CD4-positive, alpha-beta T cell (primary cell): ENCODE data around the gene MCL1. TPM values are rescaled to one million over a fixed set of nuclear protein-coding genes. Genes with fewer than 3 reads are reported as not detected.

Source experiments
- ATAC-seq: fragments of 200-7000 bp; cut with Tn5 transposase; one replicate; pipeline ENCODE4 v1.10.0; 2022; ENCODE audit warnings: mild to moderate bottlenecking; ENCODE audit not compliant: poor library complexity
- CTCF ChIA-PET: fragments of 350-600 bp; sonication (Branson Sonifier 250); formaldehyde crosslinking; loops from one replicate; lab custom pipeline; 2021; ENCODE audit warnings: antibody characterized with exemption, inconsistent platforms; lab: Charles Lee
- POLR2A ChIA-PET: fragments of 350-600 bp; sonication (Branson Sonifier 250); formaldehyde crosslinking; loops from one replicate; lab custom pipeline; 2021; ENCODE audit warnings: antibody characterized with exemption, inconsistent platforms; lab: Charles Lee
- DNase-seq, 14 experiments: peaks; one replicate each; pipeline ENCODE4 v3.0.0-alpha.2; 2013 to 2020; ENCODE audit warnings: mixed read lengths in 2 of 14
- H3K27ac ChIP-seq, 2 donors: one replicate each; pipeline versions ENCODE4 v1.5.1 to v1.7.0; 2013; ENCODE audit warnings: low read length in 2 of 2, low read depth in 1 of 2, mild to moderate bottlenecking in 1 of 2
- H3K27me3 ChIP-seq, 2 experiments: 1 replicate in 1 of 2; 2 replicates in 1 of 2; pipeline versions ENCODE4 v1.6.1 to v1.7.0; 2013; ENCODE audit warnings: low read length in 2 of 2, control low read depth in 1 of 2, mild to moderate bottlenecking in 1 of 2, moderate library complexity in 1 of 2; ENCODE audit not compliant: insufficient read depth in 2 of 2, control insufficient read depth in 1 of 2
- H3K36me3 ChIP-seq: one replicate; pipeline ENCODE4 v1.6.1; 2013; ENCODE audit warnings: low read length, control low read depth; ENCODE audit not compliant: insufficient read depth
- H3K4me1 ChIP-seq: one replicate; pipeline ENCODE4 v1.6.1; 2013; ENCODE audit warnings: low read length, control low read depth; ENCODE audit not compliant: insufficient read depth
- H3K4me3 ChIP-seq: one replicate; pipeline ENCODE4 v1.5.1; 2013; ENCODE audit warnings: mild to moderate bottlenecking, low read length, moderate library complexity
- H3K9me3 ChIP-seq, 2 experiments: 1 replicate in 1 of 2; 2 replicates in 1 of 2; pipeline versions ENCODE4 v1.6.1 to v1.7.0; 2013; ENCODE audit warnings: low read length in 2 of 2, mild to moderate bottlenecking in 2 of 2, control low read depth in 1 of 2, moderate library complexity in 1 of 2; ENCODE audit not compliant: control insufficient read depth in 1 of 2, insufficient read depth in 1 of 2
- H3K27ac Mint-ChIP-seq: one replicate; pipeline ENCODE4 v1.8.0; 2020; ENCODE audit warnings: mixed read lengths
- H3K27me3 Mint-ChIP-seq: one replicate; pipeline ENCODE4 v1.8.0; 2021; ENCODE audit warnings: mixed read lengths
- H3K36me3 Mint-ChIP-seq: one replicate; pipeline ENCODE4 v1.8.0; 2021; ENCODE audit warnings: low read depth, mixed read lengths
- H3K4me1 Mint-ChIP-seq: one replicate; pipeline ENCODE4 v1.8.0; 2021; ENCODE audit warnings: low read depth, mixed read lengths
- H3K4me3 Mint-ChIP-seq: one replicate; pipeline ENCODE4 v1.8.0; 2020; ENCODE audit warnings: mild to moderate bottlenecking, mixed read lengths
- H3K9me3 Mint-ChIP-seq: one replicate; pipeline ENCODE4 v1.8.0; 2020; ENCODE audit warnings: mixed read lengths
- CTCF ChIP-seq: fragments of 200-600 bp; IDR thresholded peaks from one replicate; pipeline ENCODE4 v1.8.0; 2022; ENCODE audit warnings: antibody characterized with exemption, mild to moderate bottlenecking
- intact Hi-C, 2 experiments: fragments of 100-400 bp; cut with DNase I in 1 of 2; cut with micrococcal nuclease in 1 of 2; formaldehyde crosslinking; loops; one replicate each; pipeline versions ENCODE4 v1.15.1 to v1.9.0; 2023 to 2025; cut with DNase I, micrococcal nuclease
- total RNA-seq, 174 experiments: library from RNA in 2 of 174; stranded (reverse) in 2 of 174; gene quantifications; one replicate each; pipeline ENCODE4 v1.2.3 and lab custom pipeline; 2021 to 2026

The MCL1 gene
- total RNA-seq, 2 experiments from 2014 or later: 737 to 747 TPM

GRCh38 chr1:150548632-150549495 lies 30.5 kb downstream of the MCL1 start, which contains the start of gene ADAMTSL4:
ADAMTSL4 (plus strand) TSS chr1:150549408; CDS start chr1:150552289, 2,881 bp downstream.
- ChIA-PET CTCF (interaction anchor here (1.5 to 2.7 kb wide), 2 partner anchors 12 to 71 kb away, joined by 6 to 12 read pairs; no protein-coding TSS in a partner anchor), POLR2A (interaction anchor here (1.0 to 2.2 kb wide), 6 partner anchors 12 to 185 kb away, joined by 3 to 11 read pairs (median 3); partner anchors contain the start of gene RPRD2)
- peak; percentile 76 for ATAC-seq
- no peaks in the 10 kb centered on the region for H3K36me3 Mint-ChIP-seq
- peaks cover 34% of the 10 kb centered on the region for H3K27me3 Mint-ChIP-seq
- no peaks in the 10 kb centered on the region for H3K36me3 ChIP-seq
- no peak within 1 kb of the TSS for H3K27ac ChIP-seq
- H3K4me1 Mint-ChIP-seq: peaks cover 23% of the 10 kb centered on the region
- no peak for TF ChIP-seq CTCF
- no peak within 1 kb of the TSS for H3K27ac Mint-ChIP-seq
- H3K4me3 ChIP-seq: peak within 1 kb of the TSS; percentile 49
- H3K4me3 Mint-ChIP-seq: peak within 1 kb of the TSS; percentile 82
- intact Hi-C loops: no loop called here
- peaks cover 39% of the 10 kb centered on the region for H3K4me1 ChIP-seq
- no peaks in the 10 kb centered on the region for H3K9me3 ChIP-seq
- H3K9me3 Mint-ChIP-seq: no peaks in the 10 kb centered on the region
- peak in 4 of 14 experiments; percentile 36 to 70 (median 58) for DNase-seq
- peaks cover 10 to 15% of the 10 kb centered on the region in 2 experiments for H3K27me3 ChIP-seq

- ChIA-PET POLR2A (interaction anchor here (0.7 to 2.2 kb wide), 4 partner anchors 13 to 184 kb away, joined by 3 to 11 read pairs (median 3); partner anchors contain the start of gene RPRD2), CTCF (interaction anchor here (2.7 kb wide), 1 partner anchor 12 kb away, joined by 12 read pairs; no protein-coding TSS in a partner anchor)
- intact Hi-C loops: no loop called here
- Histone ChIP-seq H3K9me3 (no peaks in the 10 kb centered on the region), H3K27me3 (peaks cover 10 to 15% of the 10 kb centered on the region in 2 experiments), H3K4me1 (peaks cover 39% of the 10 kb centered on the region), H3K4me3 (peak overlapping the region; percentile 49), H3K27ac (no peak overlapping the region), H3K36me3 (no peaks in the 10 kb centered on the region)
- Mint-ChIP-seq H3K36me3 (no peaks in the 10 kb centered on the region), H3K27me3 (peaks cover 34% of the 10 kb centered on the region), H3K27ac (no peak overlapping the region), H3K4me1 (peaks cover 23% of the 10 kb centered on the region), H3K9me3 (no peaks in the 10 kb centered on the region), H3K4me3 (peak overlapping the region; percentile 82)
- TF ChIP-seq CTCF: no peak
- ATAC-seq (no peak), DNase-seq (no peak)
Measured at GRCh38 chr1:150548324-150548631, 31.1 kb downstream of the MCL1 start.

- Histone ChIP-seq H3K36me3 (no peaks in the 10 kb centered on the region), H3K27me3 (peaks cover 10 to 15% of the 10 kb centered on the region in 2 experiments), H3K4me1 (peaks cover 26% of the 10 kb centered on the region), H3K4me3 (no peak overlapping the region), H3K9me3 (no peaks in the 10 kb centered on the region), H3K27ac (no peak overlapping the region)
- intact Hi-C loops: no loop called here
- CTCF ChIA-PET: interaction anchor here (0.6 to 2.7 kb wide), 2 partner anchors 14 to 56 kb away, joined by 3 to 12 read pairs; no protein-coding TSS in a partner anchor
- H3K27ac Mint-ChIP-seq: no peak overlapping the region
- peaks cover 21% of the 10 kb centered on the region for H3K4me1 Mint-ChIP-seq
- POLR2A ChIA-PET: no interaction called here
- H3K4me3 Mint-ChIP-seq: no peak overlapping the region
- no peaks in the 10 kb centered on the region for H3K9me3 Mint-ChIP-seq
- DNase-seq (no peak), ATAC-seq (no peak)
- H3K27me3 Mint-ChIP-seq: peaks cover 40% of the 10 kb centered on the region
- no peaks in the 10 kb centered on the region for H3K36me3 Mint-ChIP-seq
- TF ChIP-seq CTCF: no peak
Measured at GRCh38 chr1:150546294-150546937, 33.0 kb downstream of the MCL1 start.
